Nephron (organoid): ENCODE results near the gene TCF4.
A peak's percentile ranks its signal among the peaks of the same experiment; 100 is the strongest.

Source experiments
- H3K27ac Mint-ChIP-seq, 3 experiments: 2 replicates each; pipeline ENCODE4 v1.8.0; 2020; ENCODE audit warnings: mixed read lengths in 3 of 3, mild to moderate bottlenecking in 2 of 3, moderate library complexity in 1 of 3
- H3K27me3 Mint-ChIP-seq: 2 replicates; pipeline ENCODE4 v1.8.0; 2021; ENCODE audit warnings: low read depth, mild to moderate bottlenecking, moderate library complexity, mixed read lengths
- H3K36me3 Mint-ChIP-seq: 2 replicates; pipeline ENCODE4 v1.8.0; 2020; ENCODE audit warnings: low read depth, mixed read lengths
- H3K4me1 Mint-ChIP-seq: 2 replicates; pipeline ENCODE4 v1.8.0; 2020; ENCODE audit warnings: mixed read lengths
- H3K4me3 Mint-ChIP-seq, 3 experiments: 2 replicates each; pipeline ENCODE4 v1.8.0; 2020; ENCODE audit warnings: mild to moderate bottlenecking in 3 of 3, mixed read lengths in 3 of 3, moderate library complexity in 2 of 3
- H3K9me3 Mint-ChIP-seq: 2 replicates; pipeline ENCODE4 v1.8.0; 2020; ENCODE audit warnings: mixed read lengths
- CTCF ChIP-seq, 3 experiments: fragments of 200-600 bp; sonication (generic); IDR thresholded peaks; one replicate each; pipeline ENCODE4 v1.5.0; 2021; ENCODE audit warnings: antibody characterized with exemption in 3 of 3; ENCODE audit not compliant: unreplicated experiment in 3 of 3

TCF4 gene

GRCh38 chr18:55395799-55396198, 192.2 kb downstream of the TCF4 start:
- Mint-ChIP-seq H3K27ac (peak overlapping the region in 1 of 3 experiments; percentile 52), H3K36me3 (peaks cover 1% of the 10 kb centered on the region), H3K9me3 (no peaks in the 10 kb centered on the region), H3K27me3 (peaks cover 4% of the 10 kb centered on the region), H3K4me1 (peaks cover 34% of the 10 kb centered on the region), H3K4me3 (no peak overlapping the region)
- no peak for TF ChIP-seq CTCF (IDR thresholded peaks at IDR 0.05; ENCODE audit: unreplicated experiment in 3 of 3)

GRCh38 chr18:55390898-55391297, 197.1 kb downstream of the TCF4 start:
- no peak for TF ChIP-seq CTCF (IDR thresholded peaks at IDR 0.05; ENCODE audit: unreplicated experiment in 3 of 3)
- no peaks in the 10 kb centered on the region for H3K9me3 Mint-ChIP-seq
- no peaks in the 10 kb centered on the region for H3K27me3 Mint-ChIP-seq
- H3K4me1 Mint-ChIP-seq: peaks cover 19% of the 10 kb centered on the region
- H3K36me3 Mint-ChIP-seq: peaks cover 15% of the 10 kb centered on the region
- no peak overlapping the region for H3K4me3 Mint-ChIP-seq
- peak overlapping the region in 2 of 3 experiments; percentile 32 to 44 for H3K27ac Mint-ChIP-seq

GRCh38 chr18:55387139-55387984, 200.6 kb downstream of the TCF4 start:
- Mint-ChIP-seq H3K4me3 (no peak overlapping the region), H3K27me3 (peaks cover 3% of the 10 kb centered on the region), H3K4me1 (peaks cover 13% of the 10 kb centered on the region), H3K36me3 (peaks cover 47% of the 10 kb centered on the region), H3K27ac (no peak overlapping the region), H3K9me3 (peaks cover 18% of the 10 kb centered on the region)
- no peak for TF ChIP-seq CTCF (IDR thresholded peaks at IDR 0.05; ENCODE audit: unreplicated experiment in 3 of 3)

GRCh38 chr18:55386545-55386944, 201.4 kb downstream of the TCF4 start:
- H3K27me3 Mint-ChIP-seq: peaks cover 3% of the 10 kb centered on the region
- peaks cover 56% of the 10 kb centered on the region for H3K36me3 Mint-ChIP-seq
- no peak overlapping the region for H3K4me3 Mint-ChIP-seq
- H3K9me3 Mint-ChIP-seq: peaks cover 22% of the 10 kb centered on the region
- TF ChIP-seq CTCF (IDR thresholded peaks at IDR 0.05; ENCODE audit: unreplicated experiment in 3 of 3): no peak
- peaks cover 13% of the 10 kb centered on the region for H3K4me1 Mint-ChIP-seq
- H3K27ac Mint-ChIP-seq: no peak overlapping the region

- Mint-ChIP-seq H3K27ac (no peak overlapping the region), H3K4me3 (no peak overlapping the region), H3K9me3 (peaks cover 22% of the 10 kb centered on the region), H3K4me1 (peaks cover 11% of the 10 kb centered on the region), H3K27me3 (peaks cover 3% of the 10 kb centered on the region), H3K36me3 (peaks cover 57% of the 10 kb centered on the region)
- TF ChIP-seq CTCF (IDR thresholded peaks at IDR 0.05; ENCODE audit: unreplicated experiment in 3 of 3): no peak
Observed at GRCh38 chr18:55385770-55386169, 202.2 kb downstream of the TCF4 start.
